Endothelial cell of umbilical vein (primary cell): ENCODE measurements around the gene ECEL1.
A peak's percentile ranks its signal among the peaks of the same experiment; 100 is the strongest.

Experiments
- CTCF ChIP-seq, 2 donors: IDR thresholded peaks; 1 replicate in 1 of 2; 2 replicates in 1 of 2; pipeline ENCODE4 v1.5.1; 2011; ENCODE audit warnings: low read length in 2 of 2, mild to moderate bottlenecking in 2 of 2, moderate library complexity in 2 of 2, control low read depth in 1 of 2, inconsistent platforms in 1 of 2, low read depth in 1 of 2; ENCODE audit not compliant: insufficient read depth in 1 of 2; ENCODE audit errors: extremely low read depth in 1 of 2
- EZH2 ChIP-seq: IDR thresholded peaks from 2 replicates; pipeline ENCODE4 v1.6.1; 2012; ENCODE audit warnings: borderline replicate concordance, low read depth, mild to moderate bottlenecking, moderate library complexity, low read length, inconsistent platforms; ENCODE audit not compliant: severe bottlenecking
- MAX ChIP-seq: IDR thresholded peaks from 2 replicates; pipeline ENCODE4 v1.6.1; 2011; ENCODE audit not compliant: insufficient read depth, insufficient read length
- MYC ChIP-seq: IDR thresholded peaks from one replicate; pipeline ENCODE4 v1.6.1; 2011; ENCODE audit warnings: mild to moderate bottlenecking, low read depth, low read length
- POLR2A ChIP-seq: IDR thresholded peaks from 2 replicates; pipeline ENCODE4 v1.6.1; 2012; ENCODE audit warnings: low read depth, mild to moderate bottlenecking, control low read depth, low read length
- POLR2AphosphoS5 ChIP-seq: IDR thresholded peaks from 2 replicates; pipeline ENCODE4 v1.6.1; 2012; ENCODE audit warnings: low read depth, mild to moderate bottlenecking, control low read depth, low read length, moderate library complexity; ENCODE audit not compliant: insufficient read depth

DNA sequence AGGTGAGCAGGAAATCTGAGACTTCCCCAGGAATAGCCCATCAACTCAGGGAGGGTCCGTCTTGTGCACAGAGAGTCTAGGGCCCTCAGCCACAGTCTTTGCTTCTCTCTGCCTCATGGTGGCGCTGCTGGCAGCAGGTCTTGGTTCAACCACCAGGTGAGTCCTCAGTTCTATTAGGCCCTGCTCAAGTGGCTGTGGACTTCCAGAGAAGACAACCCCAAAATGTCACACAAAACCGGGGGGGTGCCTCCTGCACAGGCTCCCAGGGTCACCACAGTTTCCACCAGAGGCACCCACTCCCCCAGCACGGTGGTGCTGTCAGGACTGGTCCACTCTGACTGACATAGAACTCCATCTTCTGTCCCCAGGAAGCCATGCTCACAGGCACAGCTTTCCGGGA is 49.4 kb upstream of the ECEL1 start:
- TF ChIP-seq CTCF (IDR thresholded peaks at IDR 0.05; ENCODE audit: extremely low read depth in 1 of 2, insufficient read depth in 1 of 2, low read depth in 1 of 2, low read length in 2 of 2): peak; percentile 25 to 57
- TF ChIP-seq EZH2: no peak
- no peak for TF ChIP-seq POLR2A
- no peak for TF ChIP-seq MAX
- no peak for TF ChIP-seq POLR2AphosphoS5
- TF ChIP-seq MYC: no peak
